Lower leg skin (tissue), 4 donors: ENCODE results near the gene C19orf81. TPM values are rescaled to one million over a fixed set of nuclear protein-coding genes. Genes with fewer than 3 reads are reported as not detected.

Experiments
- DNase-seq, 2 donors: peaks; one replicate each; pipeline ENCODE4 v3.0.0-alpha.2; 2019; ENCODE audit warnings: low spot score in 2 of 2
- H3K4me3 ChIP-seq: fragments of 200-600 bp; sonication (generic); 2 replicates; pipeline ENCODE4 v1.5.1; 2017; ENCODE audit warnings: mild to moderate bottlenecking, low read depth; ENCODE audit not compliant: poor library complexity, severe bottlenecking
- CTCF ChIP-seq, 3 donors: fragments of 450-650 bp; IDR thresholded peaks; one replicate each; pipeline ENCODE4 v1.5.1; 2016; ENCODE audit warnings: antibody characterized with exemption in 3 of 3, mild to moderate bottlenecking in 3 of 3, moderate library complexity in 2 of 3
- POLR2A ChIP-seq, 2 donors: fragments of 450-650 bp; IDR thresholded peaks; one replicate each; pipeline ENCODE4 v1.6.1; 2016 to 2017; ENCODE audit warnings: antibody characterized with exemption in 2 of 2, mild to moderate bottlenecking in 1 of 2, moderate library complexity in 1 of 2
- WGBS, 2 donors: methylation state at CpG; one replicate each; pipeline ENCODE4 v1.1.5; 2018; 5-methylcytosine and 5-hydroxymethylcytosine counted together
- intact Hi-C: fragments of 100-400 bp; cut with DNase I; formaldehyde crosslinking; loops from one replicate; pipeline ENCODE4 v1.15.0; 2023; ENCODE audit warnings: low total_unique reads
- total RNA-seq, 4 donors: library from RNA; depleted of rRNA; stranded (reverse); fragments of >200 nt; gene quantifications; one replicate each; pipeline ENCODE4 v1.1.0, GENCODE V29; 2016

Gene C19orf81
- total RNA-seq, 4 donors from 2014 or later: 0.91 to 1.4 TPM; not detected in 2

- intact Hi-C loops: no loop called here
- DNase-seq: no peak
- WGBS, 2 donors: 1 to 3% methylated on average over 17 of the region's 51 CpGs
- no peak overlapping the region for H3K4me3 ChIP-seq
- TF ChIP-seq CTCF (IDR thresholded peaks at IDR 0.05) (no peak), POLR2A (IDR thresholded peaks at IDR 0.05) (no peak)
Measured at GRCh38 chr19:50694815-50695145, 45.5 kb downstream of the C19orf81 start.

- 1 to 3% methylated on average over 16 to 50 of the region's 81 CpGs for WGBS, 2 donors
- H3K4me3 ChIP-seq: no peak overlapping the region
- TF ChIP-seq CTCF (IDR thresholded peaks at IDR 0.05) (no peak), POLR2A (IDR thresholded peaks at IDR 0.05) (no peak)
- no peak for DNase-seq
- intact Hi-C loops: no loop called here
Measured at GRCh38 chr19:50695251-50696093, 46.2 kb downstream of the C19orf81 start.

- WGBS, 2 donors: 55 to 60% methylated on average over 15 of the region's 15 CpGs
- no peak for DNase-seq
- TF ChIP-seq POLR2A (IDR thresholded peaks at IDR 0.05): no peak
- no peak for TF ChIP-seq CTCF (IDR thresholded peaks at IDR 0.05)
- intact Hi-C loops: no loop called here
- no peak overlapping the region for H3K4me3 ChIP-seq
Measured at GRCh38 chr19:50696094-50696483, 46.8 kb downstream of the C19orf81 start.

- no peak overlapping the region for H3K4me3 ChIP-seq
- intact Hi-C loops: no loop called here
- whole genome bisulfite sequencing, 2 donors: 74 to 75% methylated on average over 12 to 13 of the region's 13 CpGs
- no peak for DNase-seq
- TF ChIP-seq POLR2A (IDR thresholded peaks at IDR 0.05): no peak
- TF ChIP-seq CTCF (IDR thresholded peaks at IDR 0.05): no peak
Measured at GRCh38 chr19:50697414-50698124, 48.3 kb downstream of the C19orf81 start.

GRCh38 chr19:50701367-50701985, 52.2 kb downstream of the C19orf81 start:
- H3K4me3 ChIP-seq: no peak overlapping the region
- TF ChIP-seq CTCF (IDR thresholded peaks at IDR 0.05): no peak
- no peak for TF ChIP-seq POLR2A (IDR thresholded peaks at IDR 0.05)
- 87 to 91% methylated on average over 13 of the region's 13 CpGs for WGBS, 2 donors
- DNase-seq: no peak
- intact Hi-C loops: no loop called here
